Calu3 (cell line): ENCODE results near the gene ATP1B3. TPM values are rescaled to one million over a fixed set of nuclear protein-coding genes. Genes with fewer than 3 reads are reported as not detected.

Experiments used
- BruUV-seq: library from RNA; stranded (reverse); fragments of 400-500 nt; replicated peaks from 2 replicates; lab custom pipeline; 2021; lab: Mats Ljungman, UMichigan
- CTCF ChIA-PET: fragments of 300-600 bp; sonication (Branson Sonifier 250); formaldehyde crosslinking; loops from one replicate; lab custom pipeline; 2022; ENCODE audit warnings: antibody characterized with exemption; lab: Charles Lee
- DNase-seq: peaks from one replicate; pipeline ENCODE4 v3.0.0; 2022
- H3K27ac Mint-ChIP-seq: one replicate; pipeline ENCODE4 v1.8.0; 2022; ENCODE audit warnings: mixed read lengths; ENCODE audit not compliant: unreplicated experiment
- H3K27me3 Mint-ChIP-seq: one replicate; pipeline ENCODE4 v1.8.0; 2022; ENCODE audit warnings: mixed read lengths; ENCODE audit not compliant: unreplicated experiment
- H3K36me3 Mint-ChIP-seq: one replicate; pipeline ENCODE4 v1.8.0; 2022; ENCODE audit warnings: mild to moderate bottlenecking, moderate library complexity, mixed read lengths; ENCODE audit not compliant: insufficient read depth, unreplicated experiment
- H3K4me1 Mint-ChIP-seq: one replicate; pipeline ENCODE4 v1.8.0; 2022; ENCODE audit warnings: mild to moderate bottlenecking, low read depth, mixed read lengths; ENCODE audit not compliant: unreplicated experiment
- H3K4me3 Mint-ChIP-seq: one replicate; pipeline ENCODE4 v1.8.0; 2022; ENCODE audit warnings: mild to moderate bottlenecking, low read depth, moderate library complexity, mixed read lengths; ENCODE audit not compliant: unreplicated experiment
- H3K9me3 Mint-ChIP-seq: one replicate; pipeline ENCODE4 v1.8.0; 2022; ENCODE audit warnings: low read depth, mixed read lengths; ENCODE audit not compliant: unreplicated experiment
- intact Hi-C: fragments of 100-400 bp; cut with micrococcal nuclease; formaldehyde crosslinking; loops from one replicate; pipeline ENCODE4 v1.10.0; 2022; ENCODE audit not compliant: unreplicated experiment
- total RNA-seq: library from RNA; stranded (reverse); gene quantifications from 2 replicates; pipeline ENCODE4 v1.2.3, GENCODE V29; 2022
- TF ChIP-seq, protein P1 (sequence below): fragments of 200-600 bp; IDR thresholded peaks from one replicate; pipeline ENCODE4 v1.8.0; 2022; ENCODE audit warnings: antibody characterized with exemption; ENCODE audit not compliant: unreplicated experiment

Gene ATP1B3
- total RNA-seq, 1 experiment from 2014 or later, result 157 TPM

- Mint-ChIP-seq H3K36me3 (peaks cover 17% of the 10 kb centered on the region), H3K4me3 (no peak overlapping the region), H3K27ac (no peak overlapping the region), H3K27me3 (no peaks in the 10 kb centered on the region), H3K4me1 (no peaks in the 10 kb centered on the region), H3K9me3 (no peaks in the 10 kb centered on the region)
- CTCF ChIA-PET, result no interaction called here
- BruUV-seq, result no TSS peak
- TF ChIP-seq, protein P1, sequence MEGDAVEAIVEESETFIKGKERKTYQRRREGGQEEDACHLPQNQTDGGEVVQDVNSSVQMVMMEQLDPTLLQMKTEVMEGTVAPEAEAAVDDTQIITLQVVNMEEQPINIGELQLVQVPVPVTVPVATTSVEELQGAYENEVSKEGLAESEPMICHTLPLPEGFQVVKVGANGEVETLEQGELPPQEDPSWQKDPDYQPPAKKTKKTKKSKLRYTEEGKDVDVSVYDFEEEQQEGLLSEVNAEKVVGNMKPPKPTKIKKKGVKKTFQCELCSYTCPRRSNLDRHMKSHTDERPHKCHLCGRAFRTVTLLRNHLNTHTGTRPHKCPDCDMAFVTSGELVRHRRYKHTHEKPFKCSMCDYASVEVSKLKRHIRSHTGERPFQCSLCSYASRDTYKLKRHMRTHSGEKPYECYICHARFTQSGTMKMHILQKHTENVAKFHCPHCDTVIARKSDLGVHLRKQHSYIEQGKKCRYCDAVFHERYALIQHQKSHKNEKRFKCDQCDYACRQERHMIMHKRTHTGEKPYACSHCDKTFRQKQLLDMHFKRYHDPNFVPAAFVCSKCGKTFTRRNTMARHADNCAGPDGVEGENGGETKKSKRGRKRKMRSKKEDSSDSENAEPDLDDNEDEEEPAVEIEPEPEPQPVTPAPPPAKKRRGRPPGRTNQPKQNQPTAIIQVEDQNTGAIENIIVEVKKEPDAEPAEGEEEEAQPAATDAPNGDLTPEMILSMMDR, result no peak
- no peak for DNase-seq
- intact Hi-C loops, result no loop called here
Measured at GRCh38 chr3:141930801-141931200, 54.4 kb downstream of the ATP1B3 start.

- CTCF ChIA-PET, result no interaction called here
- Mint-ChIP-seq H3K4me1 (no peaks in the 10 kb centered on the region), H3K4me3 (no peak overlapping the region), H3K27me3 (no peaks in the 10 kb centered on the region), H3K36me3 (peaks cover 8% of the 10 kb centered on the region), H3K9me3 (no peaks in the 10 kb centered on the region), H3K27ac (no peak overlapping the region)
- BruUV-seq, result no TSS peak
- no peak for DNase-seq
- TF ChIP-seq, protein P1, result no peak
- intact Hi-C loops, result no loop called here
Measured at GRCh38 chr3:141933421-141934300, 57.2 kb downstream of the ATP1B3 start.

- no peaks in the 10 kb centered on the region for H3K9me3 Mint-ChIP-seq
- H3K36me3 Mint-ChIP-seq, result peaks cover 5% of the 10 kb centered on the region
- H3K27me3 Mint-ChIP-seq, result no peaks in the 10 kb centered on the region
- CTCF ChIA-PET, result interaction anchor here (0.6 kb wide), 1 partner anchor 63 kb away, joined by 3 read pairs; no protein-coding TSS in a partner anchor
- no TSS peak for BruUV-seq
- H3K27ac Mint-ChIP-seq, result no peak overlapping the region
- TF ChIP-seq, protein P1, result no peak
- intact Hi-C loops, result no loop called here
- no peaks in the 10 kb centered on the region for H3K4me1 Mint-ChIP-seq
- DNase-seq, result no peak
- H3K4me3 Mint-ChIP-seq, result no peak overlapping the region
Measured at GRCh38 chr3:141934354-141934753, 57.9 kb downstream of the ATP1B3 start.

- H3K9me3 Mint-ChIP-seq, result no peaks in the 10 kb centered on the region
- intact Hi-C loops, result no loop called here
- DNase-seq, result no peak
- no peak overlapping the region for H3K4me3 Mint-ChIP-seq
- peaks cover 25% of the 10 kb centered on the region for H3K4me1 Mint-ChIP-seq
- no peaks in the 10 kb centered on the region for H3K27me3 Mint-ChIP-seq
- CTCF ChIA-PET, result no interaction called here
- H3K36me3 Mint-ChIP-seq, result peaks cover 18% of the 10 kb centered on the region
- H3K27ac Mint-ChIP-seq, result no peak overlapping the region
- TF ChIP-seq, protein P1, result no peak
- no TSS peak for BruUV-seq
Measured at GRCh38 chr3:141938011-141938500, 61.6 kb downstream of the ATP1B3 start.
